Activated CD8-positive, alpha-beta memory T cell treated with anti-CD3 and anti-CD28 coated beads, Interleukin-2, amount 50 U/mL, for 1 hour (primary cell): ENCODE results near the gene OR51B4.
"Not testable (repeated sequence)": the region's sequence is repeated elsewhere in the genome, so short reads cannot be mapped to it uniquely, and the experiment has no call there.

Source experiments
- DNase-seq: peaks from one replicate; pipeline ENCODE4 v3.0.0-alpha.2; 2020; ENCODE audit errors: extremely low read depth

The OR51B4 gene

DNA sequence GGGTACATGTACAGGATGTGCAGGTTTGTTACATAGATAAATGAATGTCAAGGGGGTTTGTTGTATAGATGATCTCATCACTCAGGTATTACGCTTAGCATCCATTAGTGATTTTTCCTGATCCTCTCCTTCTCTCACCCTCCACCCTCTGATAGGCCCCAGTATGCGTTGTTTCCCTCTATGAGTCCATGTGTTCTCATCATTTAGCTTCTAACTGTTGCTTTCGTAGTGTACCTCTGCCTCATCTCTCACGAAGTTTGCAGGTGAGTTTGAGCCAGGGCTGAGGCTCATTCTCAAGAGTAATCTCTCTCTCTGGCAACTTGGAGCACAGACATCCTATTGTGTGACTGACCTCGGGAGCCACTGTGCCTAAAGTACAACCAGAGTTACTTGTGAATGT is 27.4 kb downstream of the OR51B4 start:
- DNase-seq = no peak

DNA sequence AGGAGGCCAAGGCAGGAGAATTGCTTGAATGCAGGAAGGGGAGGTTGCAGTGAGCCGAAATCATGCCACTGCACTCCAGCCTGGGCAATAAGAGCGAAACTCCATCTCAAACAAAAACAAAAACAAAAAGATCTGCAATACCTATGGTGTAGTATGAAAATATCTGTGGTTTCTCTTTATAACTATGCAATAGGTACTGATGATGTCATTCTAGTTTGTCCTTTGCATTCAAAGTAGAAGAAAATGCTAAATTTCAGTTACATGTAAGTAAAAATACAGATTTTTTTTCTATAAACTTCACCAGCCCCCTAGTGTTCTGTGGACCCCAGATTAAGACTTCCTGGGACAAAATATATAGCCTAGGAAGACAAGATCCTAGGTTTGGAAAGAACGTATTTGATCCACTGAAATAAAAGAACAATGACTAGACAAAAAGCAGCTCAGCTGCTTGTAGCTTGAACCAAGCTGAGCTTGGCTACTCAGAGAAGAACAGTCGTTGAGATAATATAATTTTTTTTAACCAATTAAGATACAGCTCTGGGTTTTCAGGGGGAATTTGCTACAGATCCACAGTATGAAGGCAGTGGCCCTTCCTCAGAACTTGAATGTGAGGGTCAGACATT is 29.2 kb downstream of the OR51B4 start:
- DNase-seq = no peak

DNA sequence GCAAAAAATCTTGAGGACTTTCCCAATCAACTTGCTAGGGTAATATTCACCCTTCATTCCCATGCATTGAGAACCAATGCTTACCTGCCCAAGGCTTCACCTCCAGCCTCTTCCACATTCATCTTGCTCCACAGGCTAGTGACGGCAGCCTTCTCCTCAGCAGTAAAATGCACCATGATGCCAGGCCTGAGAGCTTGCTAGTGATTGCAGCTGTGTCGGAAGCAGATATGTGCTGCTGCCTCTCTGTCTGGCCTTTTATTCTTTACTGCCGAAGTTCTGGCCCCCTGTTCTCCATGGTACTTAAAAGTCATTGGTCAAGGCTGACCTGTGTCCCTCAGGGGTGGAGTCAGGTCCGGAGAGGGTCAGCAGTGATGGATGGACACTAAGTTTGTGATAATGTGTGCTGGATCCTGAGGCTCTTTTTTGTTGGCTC is 32.0 kb downstream of the OR51B4 start, which contains the start of gene HBE1:
TSS of gene HBE1 (minus strand) at position 231 of the 433 bp plus-strand sequence. CDS start at position 176, 55 bp downstream.
- DNase-seq = no peak

DNA sequence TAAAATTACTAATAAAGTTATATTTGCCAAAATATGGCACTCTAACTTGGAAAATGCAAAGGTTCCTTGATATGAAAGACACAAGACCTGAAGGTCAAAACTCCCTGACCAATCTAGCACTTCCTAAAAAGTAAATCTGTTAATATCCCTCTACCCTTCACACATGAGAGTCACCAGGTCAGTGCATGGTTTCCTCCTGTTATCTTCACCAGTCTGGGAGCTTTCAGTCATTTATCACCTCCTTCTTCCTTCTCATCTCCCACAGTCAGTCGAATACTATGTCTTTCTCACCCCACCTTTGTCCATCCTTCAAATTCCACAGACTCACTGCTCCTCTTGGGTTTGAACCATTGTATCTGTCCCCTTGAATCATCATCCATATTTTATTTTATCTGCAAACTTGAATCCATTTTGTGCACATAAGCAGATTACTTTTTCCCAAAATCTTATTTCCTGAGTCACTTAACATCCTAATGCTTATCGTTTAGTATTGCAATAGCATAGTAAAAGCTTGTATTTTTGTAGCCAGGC is 34.6 kb downstream of the OR51B4 start:
- no peak for DNase-seq

DNA sequence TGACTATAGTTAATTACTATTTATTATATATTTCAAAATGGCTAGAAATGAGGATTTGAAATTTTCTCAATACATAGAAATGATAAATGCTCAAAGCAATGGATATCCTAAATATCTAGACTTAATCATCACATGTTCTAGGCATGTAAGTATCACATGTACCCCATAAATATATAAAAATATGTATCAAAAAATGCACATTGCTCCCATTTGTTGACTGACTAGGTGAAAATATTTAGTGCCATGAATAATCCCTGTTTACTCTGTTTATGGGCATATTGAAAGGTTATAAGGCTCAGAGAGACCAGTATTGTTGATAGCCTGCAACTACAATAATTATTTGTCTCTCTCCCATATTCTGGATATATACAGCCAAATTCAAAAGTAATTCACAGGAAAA is 35.1 kb downstream of the OR51B4 start:
- DNase-seq = no peak

DNA sequence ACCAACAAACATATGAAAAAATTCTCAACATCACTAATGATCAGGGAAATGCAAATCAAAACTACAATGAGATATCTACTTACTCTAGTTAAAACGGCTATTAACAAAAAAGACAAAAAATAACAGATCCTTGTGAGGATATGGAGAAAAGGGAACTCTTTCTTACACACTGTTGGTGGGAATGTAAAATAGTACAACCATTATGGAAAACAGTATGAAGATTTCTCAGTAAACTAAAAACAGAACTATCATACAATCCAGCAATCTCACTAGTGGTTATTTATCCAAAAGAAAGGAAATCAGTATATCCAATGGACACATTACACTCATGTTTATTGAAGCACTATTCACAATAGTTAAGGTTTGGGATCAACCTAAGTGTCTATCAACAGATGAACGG is 35.9 kb downstream of the OR51B4 start:
- DNase-seq = no peak

DNA sequence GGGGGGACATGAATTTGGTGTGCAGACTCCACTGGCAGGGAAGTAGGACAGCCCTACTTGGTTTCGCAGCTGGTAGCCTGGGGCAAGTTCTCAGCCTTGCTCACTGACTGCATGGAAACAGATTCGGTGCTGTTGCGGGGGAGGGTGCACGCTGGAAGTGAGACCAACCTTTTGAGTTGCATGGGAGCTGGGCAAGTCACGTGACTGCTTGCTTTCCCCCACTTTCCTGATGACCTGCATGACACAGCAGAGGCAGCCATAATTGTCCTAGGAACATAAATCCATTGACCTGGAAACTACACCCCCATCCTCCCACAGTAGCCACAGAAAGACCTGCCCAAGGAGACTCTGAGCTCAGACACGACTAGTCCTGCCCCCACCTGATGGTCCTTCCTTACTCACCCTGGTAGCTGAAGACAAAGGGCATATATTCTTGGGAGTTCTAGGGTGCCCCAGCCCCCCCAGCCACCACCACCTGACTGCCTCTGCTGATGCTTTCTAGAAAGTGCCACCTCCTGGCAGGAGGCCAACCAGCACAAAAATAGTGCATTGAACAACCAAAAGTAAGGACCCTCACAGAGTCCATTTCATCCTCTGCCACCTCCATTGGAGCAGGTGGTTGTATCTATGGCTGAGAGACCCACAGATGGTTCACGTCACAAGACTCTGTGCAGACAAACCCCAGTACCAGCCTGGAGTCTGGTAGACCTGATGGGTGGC is 43.0 kb downstream of the OR51B4 start:
- no peak for DNase-seq

DNA sequence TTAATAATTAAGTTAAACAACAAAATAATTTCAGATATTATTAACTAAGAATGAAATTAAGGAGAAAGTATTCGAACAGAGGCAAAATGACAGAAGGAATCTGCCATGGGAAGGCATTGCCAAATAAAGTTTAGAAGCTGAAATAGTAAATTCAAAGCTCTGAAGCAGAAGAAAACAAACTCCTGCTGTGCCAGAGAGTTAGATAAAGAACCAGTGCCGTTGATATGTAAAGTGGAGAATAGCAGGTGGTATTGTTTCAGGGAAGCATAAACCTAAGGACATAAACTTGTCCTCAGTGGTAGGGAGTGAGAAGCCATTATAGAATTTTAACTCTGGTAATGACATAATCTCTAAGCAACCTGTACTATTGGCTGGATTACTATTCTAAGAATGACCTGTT is 44.5 kb downstream of the OR51B4 start:
- no peak for DNase-seq

DNA sequence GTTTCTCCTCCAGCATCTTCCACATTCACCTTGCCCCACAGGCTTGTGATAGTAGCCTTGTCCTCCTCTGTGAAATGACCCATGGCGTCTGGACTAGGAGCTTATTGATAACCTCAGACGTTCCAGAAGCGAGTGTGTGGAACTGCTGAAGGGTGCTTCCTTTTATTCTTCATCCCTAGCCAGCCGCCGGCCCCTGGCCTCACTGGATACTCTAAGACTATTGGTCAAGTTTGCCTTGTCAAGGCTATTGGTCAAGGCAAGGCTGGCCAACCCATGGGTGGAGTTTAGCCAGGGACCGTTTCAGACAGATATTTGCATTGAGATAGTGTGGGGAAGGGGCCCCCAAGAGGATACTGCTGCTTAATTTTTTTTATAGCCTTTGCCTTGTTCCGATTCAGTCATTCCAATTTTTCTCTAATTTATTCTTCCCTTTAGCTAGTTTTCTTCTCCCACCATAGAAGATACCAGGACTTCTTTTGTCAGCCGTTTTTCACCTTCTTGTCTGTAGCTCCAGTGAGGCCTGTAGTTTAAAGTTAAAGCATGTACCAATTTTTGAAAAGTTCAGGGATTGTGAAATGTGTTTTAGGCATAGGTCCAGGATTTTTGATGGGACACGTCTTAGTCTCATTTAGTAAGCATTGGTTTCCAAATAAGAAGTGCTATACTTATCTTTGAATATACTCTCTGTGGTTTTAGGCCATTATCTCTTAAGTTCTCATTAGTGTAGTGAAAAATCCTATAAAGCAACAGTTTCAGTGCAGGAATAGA is 46.9 kb downstream of the OR51B4 start, which contains the start of gene HBG2:
TSS of gene HBG2 (minus strand) at position 136 of the 768 bp plus-strand sequence. CDS start at position 83, 53 bp downstream.
- DNase-seq = not testable (repeated sequence)

DNA sequence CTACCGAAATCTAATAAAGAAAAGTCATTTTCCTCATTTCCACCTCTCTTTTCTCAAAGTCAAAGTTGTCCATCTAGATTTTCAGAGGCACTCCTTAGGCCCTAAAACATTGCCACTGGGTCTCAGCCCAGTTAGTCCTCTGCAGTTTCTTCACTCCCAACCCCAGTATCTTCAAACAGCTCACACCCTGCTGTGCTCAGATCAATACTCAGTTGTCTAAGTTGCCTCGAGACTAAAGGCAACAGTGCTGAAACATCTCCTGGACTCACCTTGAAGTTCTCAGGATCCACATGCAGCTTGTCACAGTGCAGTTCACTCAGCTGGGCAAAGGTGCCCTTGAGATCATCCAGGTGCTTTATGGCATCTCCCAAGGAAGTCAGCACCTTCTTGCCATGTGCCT is 47.7 kb downstream of the OR51B4 start:
- DNase-seq = not testable (repeated sequence)

DNA sequence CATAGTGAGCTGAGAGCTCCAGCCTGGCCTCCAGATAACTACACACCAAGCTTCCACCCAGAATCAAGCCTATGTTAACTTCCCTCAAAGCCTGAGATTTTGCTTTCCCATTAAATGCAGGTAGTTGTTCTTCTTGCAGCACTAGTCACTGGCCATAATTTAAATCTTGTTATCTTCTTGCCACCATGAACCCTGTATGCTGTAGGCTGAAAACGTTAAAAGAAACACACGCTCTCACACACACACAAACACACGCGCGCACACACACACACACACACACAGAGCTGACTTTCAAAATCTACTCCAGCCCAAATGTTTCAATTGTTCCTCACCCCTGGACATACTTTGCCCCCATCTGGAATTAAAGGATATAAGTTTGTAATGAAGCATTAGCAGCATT is 48.3 kb downstream of the OR51B4 start:
- not testable (repeated sequence) for DNase-seq

DNA sequence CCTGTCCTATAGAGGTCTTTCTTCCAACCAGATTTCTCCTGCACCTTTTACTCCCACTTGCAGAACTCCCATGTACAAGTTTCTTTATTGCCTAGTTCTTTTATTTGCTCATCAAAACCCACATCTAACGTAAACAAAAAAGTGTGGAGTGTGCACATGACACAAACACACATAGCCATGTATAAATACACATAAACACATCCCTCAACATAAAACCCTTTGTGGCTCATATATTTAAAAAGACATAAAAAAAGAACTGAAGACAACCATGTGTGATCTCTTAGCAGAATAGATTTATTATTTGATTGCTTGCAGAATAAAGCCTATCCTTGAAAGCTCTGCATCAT is 48.9 kb downstream of the OR51B4 start:
- DNase-seq = no peak

DNA sequence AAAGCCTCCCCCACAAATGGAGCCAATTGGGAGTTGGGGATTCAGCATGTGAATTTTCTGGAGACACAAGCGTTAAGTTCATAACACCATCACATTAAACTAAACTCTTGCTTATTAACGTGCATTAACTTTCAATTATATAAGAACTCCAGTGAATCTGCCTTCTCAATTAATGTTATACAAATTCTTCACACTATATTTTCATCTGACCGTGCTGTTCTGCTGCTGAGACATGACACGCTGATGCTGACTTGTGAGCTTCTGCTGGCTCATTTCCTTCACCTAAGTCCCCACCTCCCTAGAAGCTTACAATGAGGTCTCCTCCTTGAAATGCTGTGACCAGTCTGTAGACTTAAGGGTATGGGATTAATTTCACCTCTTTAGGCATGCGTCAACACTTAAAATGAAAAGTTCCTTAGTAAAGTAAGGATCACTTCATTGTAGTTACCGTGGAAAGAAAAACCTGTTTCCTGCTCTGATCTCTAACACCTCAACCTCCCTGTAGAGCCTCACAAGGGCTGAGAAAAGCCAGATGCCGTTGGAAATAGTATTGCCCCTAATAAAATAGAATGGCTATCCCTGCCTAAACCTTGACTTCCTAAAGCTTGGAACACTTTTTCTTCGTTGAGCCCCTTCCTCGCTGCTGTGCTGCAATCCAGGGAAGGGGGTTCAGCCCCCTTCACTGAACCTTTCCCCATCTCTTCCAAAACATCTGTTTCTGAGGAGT is 49.4 kb downstream of the OR51B4 start:
- DNase-seq = no peak

DNA sequence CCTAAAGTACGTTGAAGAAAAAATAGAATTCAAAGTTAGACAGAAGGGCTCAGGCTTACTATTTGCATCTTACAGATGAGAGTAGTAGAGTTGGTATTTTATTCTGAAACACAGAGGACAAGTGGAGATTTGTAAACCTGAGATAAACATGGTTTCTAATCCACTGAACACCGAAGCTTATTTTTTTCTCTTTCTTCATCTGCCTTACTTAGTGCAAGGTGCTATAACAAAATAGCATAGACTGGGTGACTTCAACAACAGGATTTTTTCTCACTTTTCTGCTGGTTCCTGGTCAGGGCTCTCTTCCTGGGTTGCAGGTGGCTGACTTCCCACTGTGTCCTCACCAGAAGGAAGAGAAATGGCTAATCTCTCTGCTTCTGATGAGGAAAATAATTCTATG is 50.0 kb downstream of the OR51B4 start:
- no peak for DNase-seq
